NB4 (cell line): ENCODE results near the gene SPSB1.

ENCODE experiments used
- MAX ChIP-seq: IDR thresholded peaks from 2 replicates; pipeline ENCODE4 v1.6.1; 2011; ENCODE audit warnings: low read depth, low read length
- MYC ChIP-seq: IDR thresholded peaks from 2 replicates; pipeline ENCODE4 v1.6.1; 2011; ENCODE audit warnings: low read depth, low read length

- no peak for TF ChIP-seq MAX
- TF ChIP-seq MYC = no peak
These were observed 29.3 kb upstream of the SPSB1 start for GRCh38 chr1:9263276-9263855.
